Trophoblast cell (in vitro differentiated cells and primary cell): Measurements from ENCODE around the gene ENTPD5.

Source experiments
- DNase-seq, 2 donors: peaks; one replicate each; pipeline ENCODE4 v3.0.0-alpha.2; 2016
- H2AFZ ChIP-seq: 2 replicates; pipeline ENCODE4 v1.6.1; 2013; ENCODE audit warnings: low read length, moderate library complexity, mild to moderate bottlenecking; ENCODE audit not compliant: insufficient read depth, poor library complexity
- H2AK5ac ChIP-seq: 2 replicates; pipeline ENCODE4 v1.6.1; 2013; ENCODE audit warnings: mild to moderate bottlenecking, low read length
- H2BK120ac ChIP-seq: 2 replicates; pipeline ENCODE4 v1.6.1; 2013; ENCODE audit warnings: low read length, mild to moderate bottlenecking, moderate library complexity; ENCODE audit not compliant: insufficient read depth, poor library complexity
- H2BK12ac ChIP-seq: 2 replicates; pipeline ENCODE4 v1.6.1; 2013; ENCODE audit warnings: mild to moderate bottlenecking, low read length, moderate library complexity
- H2BK5ac ChIP-seq: 2 replicates; pipeline ENCODE4 v1.6.1; 2013; ENCODE audit warnings: low read length, low read depth, moderate library complexity, mild to moderate bottlenecking; ENCODE audit not compliant: poor library complexity
- H3K14ac ChIP-seq: 2 replicates; pipeline ENCODE4 v1.6.1; 2013; ENCODE audit warnings: mild to moderate bottlenecking, low read length
- H3K18ac ChIP-seq: 2 replicates; pipeline ENCODE4 v1.6.1; 2013; ENCODE audit warnings: mild to moderate bottlenecking, low read length
- H3K23ac ChIP-seq: 2 replicates; pipeline ENCODE4 v1.6.1; 2013; ENCODE audit warnings: low read length
- H3K27ac ChIP-seq: 2 replicates; pipeline ENCODE4 v1.5.1; 2013; ENCODE audit warnings: low read depth, mild to moderate bottlenecking, inconsistent platforms, low read length, moderate library complexity
- H3K27me3 ChIP-seq: 2 replicates; pipeline ENCODE4 v1.6.1; 2013; ENCODE audit warnings: inconsistent platforms, mild to moderate bottlenecking, low read length, moderate library complexity; ENCODE audit not compliant: insufficient read depth
- H3K36me3 ChIP-seq, 2 experiments: 1 replicate in 1 of 2; 2 replicates in 1 of 2; pipeline ENCODE4 v1.6.1; 2013; ENCODE audit warnings: low read length in 2 of 2, mild to moderate bottlenecking in 2 of 2, moderate library complexity in 1 of 2; ENCODE audit not compliant: insufficient read depth in 2 of 2, control insufficient read depth in 1 of 2
- H3K4ac ChIP-seq: 2 replicates; pipeline ENCODE4 v1.6.1; 2013; ENCODE audit warnings: low read depth, mild to moderate bottlenecking, low read length, moderate library complexity
- H3K4me1 ChIP-seq, 2 experiments: 1 replicate in 1 of 2; 2 replicates in 1 of 2; pipeline ENCODE4 v1.6.1; 2013; ENCODE audit warnings: low read length in 2 of 2, mild to moderate bottlenecking in 2 of 2, moderate library complexity in 1 of 2; ENCODE audit not compliant: insufficient read depth in 2 of 2, control insufficient read depth in 1 of 2
- H3K4me2 ChIP-seq: 2 replicates; pipeline ENCODE4 v1.6.1; 2013; ENCODE audit warnings: inconsistent platforms, mild to moderate bottlenecking, low read length, moderate library complexity
- H3K4me3 ChIP-seq: 2 replicates; pipeline ENCODE4 v1.5.1; 2013; ENCODE audit warnings: mild to moderate bottlenecking, low read depth, low read length, inconsistent platforms
- H3K79me1 ChIP-seq: one replicate; pipeline ENCODE4 v1.6.1; 2013; ENCODE audit warnings: low read length
- H3K79me2 ChIP-seq: 2 replicates; pipeline ENCODE4 v1.6.1; 2013; ENCODE audit warnings: low read length, mild to moderate bottlenecking; ENCODE audit not compliant: control insufficient read depth, insufficient read depth, poor library complexity
- H3K9ac ChIP-seq: 2 replicates; pipeline ENCODE4 v1.6.1; 2013; ENCODE audit warnings: mild to moderate bottlenecking, low read length
- H3K9me3 ChIP-seq: 2 replicates; pipeline ENCODE4 v1.6.1; 2013; ENCODE audit warnings: low read depth, mild to moderate bottlenecking, control low read depth, inconsistent platforms, low read length; ENCODE audit not compliant: insufficient read depth
- H4K12ac ChIP-seq: 2 replicates; pipeline ENCODE4 v1.6.1; 2013; ENCODE audit warnings: low read depth, mild to moderate bottlenecking, low read length, moderate library complexity
- H4K8ac ChIP-seq: 2 replicates; pipeline ENCODE4 v1.6.1; 2013; ENCODE audit warnings: low read depth, mild to moderate bottlenecking, low read length, moderate library complexity
- H4K91ac ChIP-seq: one replicate; pipeline ENCODE4 v1.6.1; 2013; ENCODE audit warnings: low read depth, mild to moderate bottlenecking, low read length, moderate library complexity
- WGBS: extraction: QIAGEN DNeasy Blood & Tissue Kit; methylation state at CpG from one replicate; pipeline ENCODE4 v1.1.7; 2013; ENCODE audit warnings: missing lambda C conversion rate; ENCODE audit not compliant: insufficient read length, insufficient coverage; ENCODE audit errors: extremely low coverage; 5-methylcytosine and 5-hydroxymethylcytosine counted together

ENTPD5 gene

DNA sequence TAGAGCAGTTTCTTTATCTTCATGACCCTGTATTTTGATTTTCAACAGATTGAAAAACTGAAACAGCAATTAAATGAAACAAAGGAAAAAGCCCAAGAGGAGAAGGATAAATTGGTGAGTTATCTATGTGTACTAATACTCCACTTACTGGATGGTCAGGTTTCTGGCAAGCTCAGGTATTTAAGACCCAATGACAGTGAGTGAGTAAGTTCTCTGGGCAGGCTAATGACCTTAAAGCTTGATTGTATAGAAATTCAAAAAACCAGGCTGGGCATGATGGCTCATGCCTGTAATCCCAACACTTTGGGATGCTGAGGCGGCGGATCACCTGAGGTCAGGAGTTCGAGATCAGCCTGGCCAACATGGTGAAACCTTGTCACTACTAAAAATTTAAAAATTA lies 10.0 kb upstream of the ENTPD5 start:
- H2BK12ac ChIP-seq = no peak overlapping the region
- H4K8ac ChIP-seq = no peak overlapping the region
- H3K79me2 ChIP-seq = no peaks in the 10 kb centered on the region
- no peak overlapping the region for H2BK120ac ChIP-seq
- no peaks in the 10 kb centered on the region for H3K79me1 ChIP-seq
- H3K27me3 ChIP-seq = no peaks in the 10 kb centered on the region
- H3K4me1 ChIP-seq = no peaks in the 10 kb centered on the region
- no peak overlapping the region for H3K4me3 ChIP-seq
- H3K36me3 ChIP-seq = no peaks in the 10 kb centered on the region
- no peak overlapping the region for H2BK5ac ChIP-seq
- H3K9me3 ChIP-seq = no peaks in the 10 kb centered on the region
- H3K4ac ChIP-seq = no peak overlapping the region
- H3K18ac ChIP-seq = no peak overlapping the region
- no peak overlapping the region for H3K9ac ChIP-seq
- no peak overlapping the region for H4K12ac ChIP-seq
- no peak overlapping the region for H2AFZ ChIP-seq
- WGBS = no CpG with 5 or more reads among the region's 3 CpGs
- H3K4me2 ChIP-seq = no peak overlapping the region
- no peak overlapping the region for H3K14ac ChIP-seq
- H3K27ac ChIP-seq = no peak overlapping the region
- no peak overlapping the region for H3K23ac ChIP-seq
- no peak overlapping the region for H2AK5ac ChIP-seq
- DNase-seq = peak in 1 of 2 donors; percentile 3
- H4K91ac ChIP-seq = no peak overlapping the region

DNA sequence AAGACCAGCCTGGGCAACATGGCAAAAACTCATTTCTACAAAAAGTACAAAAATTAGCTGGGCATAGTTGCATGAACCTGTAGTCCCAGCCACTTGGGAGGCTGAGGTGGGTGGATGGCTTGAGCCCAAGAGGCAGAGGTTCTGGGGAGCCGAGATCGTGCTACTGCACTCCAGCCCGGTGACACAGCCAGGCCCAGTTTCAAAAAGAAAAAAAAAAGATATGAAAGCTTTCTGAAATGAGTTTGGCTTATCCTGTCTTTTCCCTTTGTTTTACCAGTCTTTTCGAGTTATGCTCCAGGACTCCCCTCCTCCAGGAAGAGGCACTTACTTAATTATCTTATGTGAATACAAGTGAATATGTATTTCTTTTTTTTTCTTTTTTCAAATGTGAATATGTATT lies 3.3 kb upstream of the ENTPD5 start:
- Histone ChIP-seq H3K27ac (no peak overlapping the region), H2AK5ac (no peak overlapping the region), H2BK120ac (no peak overlapping the region), H3K23ac (no peak overlapping the region), H3K27me3 (no peaks in the 10 kb centered on the region), H3K9ac (no peak overlapping the region), H4K12ac (no peak overlapping the region), H2AFZ (no peak overlapping the region), H4K8ac (no peak overlapping the region), H3K79me2 (peaks cover 5% of the 10 kb centered on the region), H3K4me3 (no peak overlapping the region), H4K91ac (no peak overlapping the region), H3K36me3 (no peaks in the 10 kb centered on the region), H2BK5ac (no peak overlapping the region), H3K14ac (no peak overlapping the region), H3K4ac (no peak overlapping the region), H3K4me2 (no peak overlapping the region), H2BK12ac (no peak overlapping the region), H3K4me1 (peaks cover 2% of the 10 kb centered on the region in 2 experiments), H3K18ac (no peak overlapping the region), H3K79me1 (peaks cover 5% of the 10 kb centered on the region), H3K9me3 (no peaks in the 10 kb centered on the region)
- no CpG with 5 or more reads among the region's 4 CpGs for WGBS
- no peak for DNase-seq

DNA sequence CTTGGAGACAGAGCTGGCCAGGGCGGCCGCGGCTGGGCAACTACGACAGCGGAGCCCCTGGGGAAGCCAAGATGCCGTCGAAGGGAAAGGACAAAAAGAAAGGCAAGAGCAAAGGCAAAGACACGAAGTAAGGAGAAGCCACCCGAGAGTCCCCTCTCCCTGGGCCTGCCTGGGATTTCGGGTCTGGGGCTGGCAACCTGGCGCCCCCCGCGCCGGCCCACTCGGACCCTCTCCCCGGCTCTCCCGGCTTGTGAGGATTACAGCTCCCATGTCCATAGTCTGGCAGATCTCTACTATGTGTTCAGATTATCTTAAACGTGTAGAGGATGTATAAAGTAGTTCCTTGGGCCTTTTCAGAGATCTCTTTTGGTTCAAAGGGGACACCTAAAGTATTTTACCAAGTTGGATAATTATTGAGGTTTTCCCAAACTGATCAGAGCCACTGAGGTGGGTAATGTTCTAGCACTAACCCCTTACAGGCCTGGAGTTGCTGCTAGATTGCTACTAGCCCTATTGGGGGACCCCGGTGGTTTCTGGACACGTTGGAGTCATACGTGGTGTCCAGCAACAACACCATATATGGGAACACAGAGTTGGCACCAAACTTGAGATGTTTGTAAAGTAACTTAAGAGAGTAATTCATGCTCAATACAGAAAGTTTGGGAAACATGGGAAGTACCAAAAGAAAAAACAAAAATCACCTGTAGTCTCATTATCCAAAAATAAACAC lies 485 bp upstream of the ENTPD5 start:
- WGBS = no CpG with 5 or more reads among the region's 21 CpGs
- Histone ChIP-seq H3K4ac (no peak overlapping the region), H2BK5ac (no peak overlapping the region), H3K79me2 (peaks cover 5% of the 10 kb centered on the region), H3K27me3 (no peaks in the 10 kb centered on the region), H4K8ac (peak overlapping the region; percentile 58), H2BK12ac (no peak overlapping the region), H3K9ac (peak overlapping the region; percentile 73), H2AFZ (peak overlapping the region; percentile 46), H3K27ac (no peak overlapping the region), H2BK120ac (no peak overlapping the region), H3K9me3 (no peaks in the 10 kb centered on the region), H3K18ac (no peak overlapping the region), H3K4me1 (peaks cover 2% of the 10 kb centered on the region in 2 experiments), H3K14ac (no peak overlapping the region), H3K36me3 (no peaks in the 10 kb centered on the region), H4K91ac (no peak overlapping the region), H3K23ac (no peak overlapping the region), H4K12ac (no peak overlapping the region), H3K4me2 (peak overlapping the region; percentile 77), H3K4me3 (peak overlapping the region; percentile 72), H2AK5ac (no peak overlapping the region), H3K79me1 (peaks cover 5% of the 10 kb centered on the region)
- DNase-seq = peak in 1 of 2 donors; percentile 13

DNA sequence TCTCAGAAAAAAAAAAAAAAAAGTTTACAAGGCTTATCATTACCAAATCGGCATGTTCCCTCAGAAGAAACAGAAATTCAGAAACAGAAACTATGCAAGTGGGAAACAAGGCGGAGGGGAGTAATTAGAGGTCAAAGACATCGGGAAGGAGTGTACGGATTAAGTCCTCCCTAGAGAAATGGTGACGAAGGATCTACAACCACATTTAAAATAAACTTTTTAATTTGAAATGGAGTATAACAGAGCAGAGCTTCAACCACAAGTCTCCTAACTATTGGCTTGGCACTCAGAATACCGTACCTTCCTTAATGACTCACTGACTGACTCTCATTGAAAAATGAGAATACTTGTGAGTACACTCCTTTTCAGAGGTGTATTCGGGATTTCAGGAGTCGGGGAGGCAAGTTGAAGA lies 908 bp downstream of the ENTPD5 start:
- Histone ChIP-seq H3K79me1 (peaks cover 5% of the 10 kb centered on the region), H2AFZ (peak overlapping the region; percentile 80), H2AK5ac (no peak overlapping the region), H3K4me3 (peak overlapping the region; percentile 98), H3K14ac (peak overlapping the region; percentile 57), H3K79me2 (peaks cover 5% of the 10 kb centered on the region), H2BK12ac (no peak overlapping the region), H3K9ac (no peak overlapping the region), H3K27me3 (no peaks in the 10 kb centered on the region), H4K91ac (peak overlapping the region; percentile 44), H3K9me3 (no peaks in the 10 kb centered on the region), H3K18ac (no peak overlapping the region), H4K8ac (peak overlapping the region; percentile 89), H3K4me1 (peaks cover 2% of the 10 kb centered on the region in 2 experiments), H3K36me3 (no peaks in the 10 kb centered on the region), H4K12ac (no peak overlapping the region), H3K4ac (no peak overlapping the region), H2BK5ac (no peak overlapping the region), H2BK120ac (no peak overlapping the region), H3K23ac (no peak overlapping the region), H3K27ac (no peak overlapping the region), H3K4me2 (peak overlapping the region; percentile 77)
- WGBS = no CpG with 5 or more reads among the region's 8 CpGs
- peak in 1 of 2 donors; percentile 74 for DNase-seq
